WI38 (cell line): ENCODE data around the gene PTPRG.

Experiments
- H3K4me3 ChIP-seq: 2 replicates; pipeline ENCODE4 v1.5.1; 2011; ENCODE audit warnings: low read depth, mild to moderate bottlenecking, control low read depth, low read length
- CTCF ChIP-seq: IDR thresholded peaks from 2 replicates; pipeline ENCODE4 v1.5.1; 2012; ENCODE audit warnings: low read depth, mild to moderate bottlenecking, control low read depth, low read length

PTPRG gene

GRCh38 chr3:62065985-62066693, 504.8 kb downstream of the PTPRG start:
- no peak for TF ChIP-seq CTCF
- no peak overlapping the region for H3K4me3 ChIP-seq

GRCh38 chr3:62068337-62068736, 507.0 kb downstream of the PTPRG start:
- H3K4me3 ChIP-seq, result no peak overlapping the region
- TF ChIP-seq CTCF, result no peak

- H3K4me3 ChIP-seq, result no peak overlapping the region
- no peak for TF ChIP-seq CTCF
Measured at GRCh38 chr3:62070891-62071290, 509.5 kb downstream of the PTPRG start.

- no peak overlapping the region for H3K4me3 ChIP-seq
- TF ChIP-seq CTCF, result no peak
Measured at GRCh38 chr3:62073038-62073437, 511.7 kb downstream of the PTPRG start.

GRCh38 chr3:62084558-62084957, 523.2 kb downstream of the PTPRG start:
- H3K4me3 ChIP-seq, result no peak overlapping the region
- TF ChIP-seq CTCF, result no peak

GRCh38 chr3:62088472-62089104, 527.2 kb downstream of the PTPRG start:
- no peak overlapping the region for H3K4me3 ChIP-seq
- no peak for TF ChIP-seq CTCF

- H3K4me3 ChIP-seq, result no peak overlapping the region
- TF ChIP-seq CTCF, result no peak
Measured at GRCh38 chr3:62090066-62090465, 528.7 kb downstream of the PTPRG start.
